Superior temporal gyrus (tissue), 1 donor: ENCODE results near the gene RAD51B.
"Not testable (repeated sequence)": the region's sequence is repeated elsewhere in the genome, so short reads cannot be mapped to it uniquely, and the experiment has no call there.

Experiments used
- DNase-seq: peaks from one replicate; pipeline ENCODE4 v3.0.0-alpha.2; 2016; ENCODE audit errors: extremely low spot score

The RAD51B gene

DNA sequence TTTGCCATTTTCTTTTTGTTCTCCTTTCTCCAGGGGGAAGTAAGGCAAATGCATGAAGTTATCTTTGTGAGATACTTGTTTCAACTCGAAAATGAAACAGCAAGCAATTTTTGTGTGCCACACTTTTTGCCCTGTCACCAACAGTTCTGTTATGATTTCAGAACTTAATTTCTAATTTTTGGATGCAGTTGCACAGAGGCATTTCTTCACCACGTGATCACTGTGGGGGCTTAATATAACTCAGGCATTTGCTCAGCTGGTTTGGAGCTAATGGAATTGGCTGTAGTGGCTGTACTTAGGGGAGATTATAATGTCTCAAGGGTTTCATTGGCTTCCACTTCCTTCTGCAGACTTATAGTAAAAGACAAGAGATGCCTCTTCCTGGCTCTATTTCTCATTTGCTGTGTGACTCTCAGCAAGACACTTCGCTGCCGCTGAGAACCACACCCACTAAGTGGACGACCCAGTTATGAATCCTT lies 452.4 kb downstream of the RAD51B start:
- DNase-seq, result no peak

DNA sequence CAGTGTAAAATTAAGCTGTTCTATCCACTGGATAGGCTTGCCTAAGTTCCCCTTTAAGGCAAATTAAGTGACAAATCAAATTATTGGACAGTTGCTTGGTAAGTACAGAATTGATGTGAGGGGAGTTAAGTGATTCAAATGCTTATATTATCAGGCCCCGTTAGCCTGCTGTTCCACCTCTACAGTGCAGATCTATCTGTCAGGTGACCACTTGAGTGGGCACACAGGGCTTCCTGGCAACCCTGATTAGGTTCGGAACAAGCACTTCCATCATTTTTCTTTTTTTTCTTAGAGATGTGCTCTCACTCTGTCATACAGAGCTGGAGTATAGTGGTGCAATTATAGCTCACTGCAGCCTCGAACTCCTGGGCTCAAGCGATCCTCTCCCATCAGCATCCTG lies 453.8 kb downstream of the RAD51B start:
- DNase-seq, result no peak

DNA sequence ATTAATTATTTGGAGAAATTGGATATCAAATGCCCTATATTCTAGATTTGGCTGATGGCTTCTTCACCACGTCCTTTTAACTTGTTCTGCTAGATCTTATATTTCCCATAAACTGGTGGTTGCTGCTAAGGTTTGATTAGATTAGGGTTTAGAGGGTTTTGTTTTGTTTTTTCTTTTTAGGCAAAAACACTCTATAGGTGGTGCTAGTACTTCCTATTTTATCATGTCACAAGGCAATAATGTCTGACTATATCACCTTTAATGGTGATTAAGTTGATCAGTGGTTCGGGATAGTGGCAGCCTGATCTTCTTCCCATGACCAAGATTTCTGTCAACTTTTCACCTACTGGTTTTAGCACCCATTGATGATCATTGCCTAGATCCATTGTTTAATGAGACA lies 455.1 kb downstream of the RAD51B start:
- no peak for DNase-seq

DNA sequence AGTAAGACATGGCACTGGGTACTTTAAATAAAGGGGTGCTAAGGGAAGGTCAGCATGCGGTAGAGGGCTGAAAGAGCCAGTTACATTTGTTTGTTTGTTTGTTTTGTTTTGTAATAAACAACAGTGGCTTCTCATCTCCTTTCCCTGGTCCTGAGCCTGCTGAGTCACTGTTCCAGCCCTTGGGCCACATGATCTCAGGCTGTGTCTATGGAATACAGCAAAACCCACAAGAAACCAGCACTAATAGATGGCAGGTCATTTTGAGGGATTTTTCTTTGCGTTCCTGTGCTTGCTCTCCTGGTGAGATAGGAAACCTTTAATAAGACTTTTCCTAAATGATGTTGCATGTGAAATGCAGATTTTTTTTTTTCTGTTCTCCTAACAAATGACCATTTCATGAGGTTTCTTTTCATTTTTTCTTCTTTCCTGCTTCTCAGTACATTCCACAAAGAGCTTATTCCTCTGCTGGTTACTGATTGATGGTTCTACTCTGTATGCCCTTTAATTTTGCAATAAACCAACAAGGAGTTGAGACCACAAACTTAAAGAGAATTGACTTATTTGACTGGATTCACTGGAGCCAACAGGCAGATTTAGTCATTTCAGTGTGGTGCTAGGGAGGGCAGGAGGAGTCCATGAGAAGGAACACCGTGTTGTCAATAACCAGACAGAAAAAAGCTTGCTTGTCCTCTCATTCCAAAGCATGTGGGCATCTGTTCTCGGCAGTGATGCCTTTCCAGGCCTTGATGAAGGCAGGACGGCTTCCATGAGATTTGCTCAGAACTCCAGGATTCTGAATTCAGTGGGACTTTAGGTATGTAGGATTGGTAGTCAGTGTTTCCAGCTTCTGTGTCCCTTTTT lies 459.2 kb downstream of the RAD51B start:
- no peak for DNase-seq

DNA sequence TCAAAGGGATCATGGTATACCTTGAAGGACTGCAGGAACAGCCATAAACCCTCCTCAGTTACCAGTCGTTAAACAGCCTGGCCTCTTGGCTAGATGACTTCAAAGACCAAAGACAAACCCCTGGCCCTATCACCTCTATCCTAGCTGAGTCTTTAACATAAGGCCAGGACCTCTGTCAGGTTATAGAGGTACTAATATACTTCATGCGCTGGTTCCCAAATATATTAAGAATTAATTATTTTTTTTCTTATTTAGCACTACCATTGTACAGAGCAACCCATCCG lies 459.8 kb downstream of the RAD51B start:
- DNase-seq, result no peak

DNA sequence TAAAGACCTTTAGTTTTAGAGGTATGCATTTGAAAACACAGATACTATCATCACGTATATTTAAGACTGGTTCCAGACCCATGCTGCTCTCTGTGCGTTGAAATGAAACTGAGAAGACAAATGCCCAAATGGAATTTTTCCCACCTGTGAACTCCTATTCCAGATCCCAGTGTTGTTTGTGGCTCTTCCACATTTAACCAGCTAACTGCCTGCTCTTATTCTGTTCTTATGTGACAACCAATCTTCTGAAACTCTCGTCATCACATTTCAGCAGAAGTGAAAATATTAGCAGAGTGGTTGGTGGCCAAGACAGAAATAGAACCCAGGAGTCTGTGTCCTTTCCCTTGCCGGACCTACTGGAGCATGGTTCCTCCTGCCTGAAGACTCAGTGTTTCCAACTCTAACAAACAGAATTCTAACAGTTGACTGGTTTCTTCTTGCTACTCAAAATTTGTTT lies 460.2 kb downstream of the RAD51B start:
- no peak for DNase-seq

DNA sequence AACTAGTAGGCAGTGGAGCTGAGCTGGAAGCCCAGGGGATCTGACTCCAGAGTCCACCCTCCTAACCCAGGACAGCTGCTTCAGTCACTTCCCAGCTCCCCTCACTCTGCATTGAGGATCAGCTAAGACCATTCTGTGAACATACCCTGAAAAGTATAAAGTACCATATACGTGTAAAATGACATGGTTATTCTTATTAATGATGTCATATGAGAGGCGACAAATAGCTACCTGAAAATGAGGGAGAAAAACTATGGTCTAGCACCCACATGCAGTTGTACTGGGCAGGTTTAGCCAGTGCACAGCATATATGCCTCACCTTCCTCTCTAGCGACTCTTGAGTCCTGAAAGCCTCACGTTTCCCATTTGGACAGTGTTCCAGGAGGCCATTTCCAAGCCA lies 461.9 kb downstream of the RAD51B start:
- no peak for DNase-seq

DNA sequence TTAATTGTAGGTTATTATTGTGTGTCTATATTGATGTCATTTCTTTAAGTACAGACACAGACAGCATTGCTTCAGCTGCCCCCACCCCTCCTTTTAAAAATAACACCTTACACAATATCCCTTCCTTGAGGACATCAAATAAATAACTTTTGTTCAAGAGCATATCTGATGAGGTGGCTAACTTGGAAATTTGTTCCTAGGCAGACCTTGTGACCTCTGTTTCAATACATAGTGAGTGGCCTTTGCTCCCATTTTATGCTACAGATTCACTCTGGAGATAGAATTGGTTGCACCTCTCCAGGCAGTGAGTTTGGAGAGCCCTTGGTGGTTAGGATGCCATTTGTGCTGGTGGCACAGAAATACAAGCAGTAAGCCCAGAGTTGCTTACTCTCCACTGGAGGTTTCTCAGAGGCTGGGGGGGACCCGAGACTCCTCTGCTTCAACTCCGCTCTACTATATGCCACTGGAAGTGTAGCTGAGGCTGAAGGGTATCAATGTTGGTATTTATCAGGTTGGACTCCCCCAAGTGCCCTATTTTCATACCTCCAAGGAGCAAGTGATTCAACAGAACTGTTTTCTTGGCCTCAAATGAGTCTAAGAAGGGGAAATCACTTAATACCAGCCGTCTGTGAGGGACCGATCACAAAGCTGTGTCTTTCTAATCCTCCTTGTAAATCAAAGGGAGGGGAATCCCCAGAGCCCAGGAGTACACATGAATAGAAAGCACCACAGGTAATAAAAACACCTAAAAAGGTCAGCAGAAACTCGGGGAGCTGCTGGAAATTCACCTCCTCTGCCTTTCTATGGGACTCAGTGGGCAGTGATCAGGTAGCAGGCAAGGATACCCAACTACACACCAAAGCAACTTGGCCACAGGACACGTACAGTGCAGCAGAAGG lies 463.1 kb downstream of the RAD51B start:
- DNase-seq, result no peak

DNA sequence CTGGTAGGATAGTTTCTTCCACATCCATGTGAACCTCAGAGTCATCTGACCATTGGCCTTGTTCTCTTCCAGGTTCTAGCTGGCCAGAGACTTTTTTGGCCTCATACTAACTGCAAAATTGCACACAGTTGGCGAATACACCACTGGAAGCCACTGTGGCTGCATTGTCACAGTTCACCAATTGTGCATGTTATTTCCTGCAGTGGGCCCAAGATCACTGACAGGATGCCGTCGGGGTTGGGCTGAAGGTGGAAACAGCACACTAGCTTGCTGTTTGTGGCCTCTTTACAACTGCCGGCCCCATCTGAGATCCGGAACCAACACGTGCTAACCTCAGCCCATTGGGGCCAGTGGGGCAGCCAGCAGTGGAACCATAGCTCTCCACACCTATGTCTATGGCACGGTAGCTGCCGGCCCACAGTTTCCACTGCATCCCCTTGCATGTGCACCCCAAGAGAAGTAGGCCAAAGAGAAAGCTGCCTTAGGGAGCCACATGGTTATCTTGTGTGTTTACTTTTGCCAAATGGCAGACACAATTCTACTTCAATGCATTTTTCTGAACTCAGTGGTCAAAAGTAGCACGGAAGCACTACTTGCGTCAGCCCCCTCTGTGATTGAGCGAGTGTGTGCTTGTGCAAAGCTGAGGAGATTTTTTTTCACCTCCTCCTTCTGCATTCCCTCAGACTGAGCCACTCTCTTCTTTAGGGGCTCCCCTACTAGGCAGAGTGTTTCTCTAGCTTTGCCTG lies 464.0 kb downstream of the RAD51B start:
- no peak for DNase-seq

DNA sequence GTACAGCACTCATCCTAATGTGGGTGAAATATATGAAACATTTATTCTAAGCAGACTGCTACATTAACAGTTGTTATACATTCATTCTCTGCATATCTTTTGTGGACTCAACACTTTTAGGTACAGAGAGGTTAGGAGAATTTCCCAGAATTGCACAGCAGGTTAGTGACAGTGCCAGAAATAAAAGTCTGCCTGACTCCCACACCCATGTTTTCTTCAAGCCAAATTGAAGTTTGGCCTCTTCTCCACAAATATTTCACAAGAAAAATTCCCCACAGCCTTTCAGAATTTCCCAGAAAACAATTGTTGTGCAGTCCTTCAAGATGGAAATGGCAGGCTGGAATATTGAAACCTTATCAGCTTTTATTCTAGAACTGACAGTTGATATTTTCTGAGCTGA lies 464.8 kb downstream of the RAD51B start:
- no peak for DNase-seq

DNA sequence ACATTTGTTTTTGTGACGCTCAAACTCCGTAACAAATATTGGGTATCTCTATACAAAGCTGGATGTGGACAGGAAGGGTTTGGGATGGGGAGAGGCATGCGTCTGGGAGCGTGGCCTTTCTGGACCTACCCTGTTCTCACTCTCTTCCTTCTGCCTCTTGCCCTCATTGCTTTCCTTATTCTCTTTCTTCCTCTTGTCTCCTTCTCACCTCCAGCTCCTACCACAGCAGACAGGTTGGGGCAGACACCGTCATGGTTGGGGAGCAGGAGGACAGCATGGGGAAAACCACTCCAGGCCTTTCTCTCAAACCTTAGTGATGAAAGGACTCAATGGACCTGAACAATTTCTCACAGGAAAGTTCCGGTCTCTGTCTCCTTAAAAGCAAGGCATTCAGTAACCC lies 465.3 kb downstream of the RAD51B start:
- DNase-seq, result no peak

DNA sequence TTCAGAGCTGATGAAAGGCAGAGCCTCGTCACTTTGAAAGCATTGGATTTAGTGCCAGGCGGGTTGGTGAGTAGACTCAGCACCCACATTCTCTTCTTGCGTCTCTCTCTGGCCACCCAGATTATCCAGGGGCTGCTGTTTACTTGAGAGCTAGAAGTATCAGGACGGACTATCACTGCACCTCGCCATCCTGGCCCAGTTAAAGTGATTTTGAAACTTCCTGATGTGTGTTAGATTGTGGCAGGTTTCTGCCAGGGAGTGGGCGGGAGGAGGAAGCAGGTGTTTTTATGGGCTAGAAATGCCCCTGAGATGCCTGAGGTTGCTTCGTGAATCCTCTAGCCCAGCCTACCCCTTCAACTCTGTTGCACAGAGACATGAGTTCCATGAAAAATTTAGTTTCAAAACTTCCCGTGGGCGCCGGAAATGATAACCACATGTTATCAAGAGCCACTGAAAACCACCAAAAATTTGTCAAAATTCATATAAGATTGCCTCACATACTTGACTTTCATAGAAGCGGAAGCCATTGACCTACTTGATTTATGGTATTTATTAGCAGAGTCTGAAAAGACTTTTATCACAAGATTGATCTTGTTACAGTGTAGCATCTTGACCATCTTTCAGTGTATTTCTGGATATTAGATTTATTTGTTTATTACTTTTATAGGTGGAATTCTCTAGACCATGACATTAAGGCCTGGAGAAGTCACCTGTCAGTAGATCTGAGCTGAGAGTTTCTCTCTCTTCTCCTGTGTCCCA lies 466.0 kb downstream of the RAD51B start:
- no peak for DNase-seq

DNA sequence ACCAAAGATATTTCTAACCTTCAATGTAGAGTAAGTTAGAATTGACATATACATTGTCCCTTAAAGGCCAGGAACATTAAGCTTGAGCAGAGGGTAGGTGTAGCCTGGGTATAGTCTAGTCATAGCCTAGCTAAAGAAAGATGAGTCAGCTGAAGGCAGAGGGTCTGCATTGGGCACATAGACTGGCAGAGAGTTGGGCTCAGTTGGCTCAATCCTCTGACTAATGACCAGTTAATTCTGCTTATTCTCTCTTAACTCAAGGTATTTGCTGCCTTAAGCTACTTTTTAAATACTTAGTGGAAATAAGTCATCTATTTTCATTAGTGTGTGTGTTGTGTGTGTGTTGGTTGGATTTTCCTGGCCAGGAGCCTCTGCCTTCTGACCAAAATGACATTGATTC lies 467.1 kb downstream of the RAD51B start:
- no peak for DNase-seq

DNA sequence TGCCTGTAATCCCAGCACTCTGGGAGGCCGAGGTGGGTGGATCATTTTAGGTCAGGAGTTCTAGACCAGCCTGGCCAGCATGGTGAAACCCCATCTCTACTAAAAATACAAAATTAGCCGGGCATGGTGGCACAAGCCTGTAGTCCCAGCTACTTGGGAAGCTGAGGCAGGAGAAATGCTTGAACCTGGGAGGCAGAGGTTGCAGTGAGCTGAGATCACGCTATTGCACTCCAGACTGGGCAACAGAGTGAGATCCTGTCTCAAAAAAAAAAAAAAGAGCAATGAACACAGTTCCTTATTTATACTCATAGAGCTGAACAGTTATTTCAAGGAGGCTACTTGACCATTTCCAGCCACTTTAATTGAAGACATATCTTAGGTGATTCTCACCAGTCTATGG lies 469.9 kb downstream of the RAD51B start:
- not testable (repeated sequence) for DNase-seq

DNA sequence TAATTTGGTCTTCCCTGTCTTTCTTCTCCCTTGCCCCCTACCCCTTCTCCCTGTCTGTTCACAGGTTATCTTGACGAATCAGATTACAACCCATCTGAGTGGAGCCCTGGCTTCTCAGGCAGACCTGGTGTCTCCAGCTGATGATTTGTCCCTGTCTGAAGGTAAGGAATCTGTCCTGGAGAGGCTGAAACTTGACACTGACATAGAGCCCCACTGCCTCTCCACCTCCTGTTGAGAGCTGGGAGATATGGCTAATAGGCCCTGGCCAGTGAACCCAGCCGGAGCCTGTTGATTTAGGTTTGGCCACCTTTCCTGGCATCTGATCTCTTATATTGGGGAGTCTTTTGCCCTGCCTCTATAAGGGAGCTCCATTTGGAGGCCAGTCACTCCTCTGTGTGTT lies 472.2 kb downstream of the RAD51B start:
- DNase-seq, result no peak

DNA sequence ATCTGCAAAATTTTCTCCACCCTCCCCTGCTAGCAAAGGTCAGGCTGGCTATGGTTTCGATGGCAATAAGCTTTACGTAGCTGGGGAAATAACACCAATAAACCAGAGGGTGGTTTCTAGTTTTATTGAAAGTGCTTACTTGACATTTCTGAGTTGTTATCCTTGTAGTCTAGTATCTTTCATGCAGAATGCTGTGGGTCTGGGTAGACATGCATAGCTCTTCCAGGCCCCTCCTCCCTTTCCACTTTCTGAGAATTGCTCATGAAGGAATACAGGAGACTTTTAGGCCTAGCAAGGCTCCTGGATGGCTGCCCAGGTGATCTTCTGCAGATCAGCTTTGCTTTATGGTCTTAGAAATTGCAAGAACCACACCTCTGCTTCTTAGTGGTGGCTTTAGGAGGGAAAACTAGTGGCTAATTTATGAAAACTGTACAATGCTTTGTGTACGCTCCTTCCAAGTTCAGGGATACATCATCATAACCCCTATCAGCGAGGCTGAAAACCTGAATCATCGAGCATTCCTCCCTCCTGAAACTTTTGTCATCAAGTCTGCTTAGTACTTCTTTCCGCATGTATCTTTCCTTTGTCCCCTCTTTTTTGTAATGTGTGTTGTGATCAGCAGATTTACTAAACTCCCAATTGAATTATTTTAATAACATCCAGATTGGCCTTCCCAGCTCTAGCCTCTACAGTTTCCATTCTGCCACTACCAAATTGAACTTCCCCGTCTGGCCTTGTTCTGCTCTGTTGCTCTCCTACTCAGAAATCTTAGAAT lies 473.0 kb downstream of the RAD51B start:
- no peak for DNase-seq

DNA sequence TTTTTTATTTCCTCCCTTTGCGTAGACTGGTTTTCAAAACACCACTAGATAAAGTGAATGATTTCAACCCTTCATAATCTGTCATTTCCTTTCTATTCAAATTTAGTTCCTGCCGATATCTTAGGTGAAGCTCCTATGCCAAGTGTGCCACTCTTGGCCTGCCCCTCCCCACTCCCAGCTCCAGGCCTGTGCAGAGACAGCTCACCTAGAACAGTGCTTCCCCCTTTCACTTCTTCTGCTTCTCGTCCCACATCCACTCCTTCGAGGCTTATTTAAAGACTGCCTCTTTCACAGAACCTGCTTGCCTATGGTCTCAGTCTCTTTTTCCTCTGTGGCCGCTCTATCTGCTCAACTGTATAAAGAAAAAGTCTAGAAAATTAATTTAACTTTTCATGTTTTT lies 473.8 kb downstream of the RAD51B start:
- no peak for DNase-seq

DNA sequence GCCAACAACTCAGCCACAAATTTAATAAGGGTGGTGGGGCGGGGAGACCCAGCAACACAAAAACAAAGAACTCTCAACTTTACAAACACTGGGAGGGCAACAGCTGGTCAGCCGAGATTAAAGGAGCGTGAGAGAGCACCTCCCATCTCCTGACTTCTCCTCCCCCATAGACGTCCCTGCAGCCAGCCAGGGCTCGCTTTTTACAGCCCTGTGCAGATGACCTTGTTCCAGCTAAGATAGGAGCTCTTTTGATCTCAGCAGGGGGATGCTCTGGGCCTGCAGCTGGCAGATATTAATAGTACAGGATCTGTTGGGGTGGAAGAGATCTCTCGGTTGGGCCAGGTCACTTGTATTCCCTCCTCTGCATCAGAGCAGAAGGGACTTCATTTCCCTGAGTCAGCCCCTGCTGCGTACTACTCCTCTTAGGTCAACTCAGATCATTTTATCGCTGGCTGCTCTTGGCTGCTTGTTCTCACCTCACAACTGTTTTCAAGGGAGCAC lies 475.8 kb downstream of the RAD51B start:
- DNase-seq, result no peak

DNA sequence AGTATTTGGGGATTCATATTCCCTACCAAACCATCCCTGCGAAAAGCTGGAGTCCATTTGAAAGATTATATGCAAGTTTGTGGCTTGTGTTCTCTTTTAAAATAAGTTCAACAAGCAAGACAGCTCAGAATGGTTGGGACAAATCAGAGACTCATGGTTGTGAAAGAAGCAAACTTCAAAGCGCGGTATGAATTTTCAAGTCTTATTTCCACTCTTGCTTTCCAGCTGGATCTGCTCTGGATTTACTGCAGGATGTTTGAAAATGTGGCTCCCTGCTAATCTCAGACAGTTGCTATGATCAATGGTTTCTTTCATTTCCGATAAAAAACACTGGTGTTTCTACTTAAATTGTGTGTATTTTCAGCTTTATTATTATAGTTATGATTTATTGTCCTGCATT lies 477.5 kb downstream of the RAD51B start:
- no peak for DNase-seq

DNA sequence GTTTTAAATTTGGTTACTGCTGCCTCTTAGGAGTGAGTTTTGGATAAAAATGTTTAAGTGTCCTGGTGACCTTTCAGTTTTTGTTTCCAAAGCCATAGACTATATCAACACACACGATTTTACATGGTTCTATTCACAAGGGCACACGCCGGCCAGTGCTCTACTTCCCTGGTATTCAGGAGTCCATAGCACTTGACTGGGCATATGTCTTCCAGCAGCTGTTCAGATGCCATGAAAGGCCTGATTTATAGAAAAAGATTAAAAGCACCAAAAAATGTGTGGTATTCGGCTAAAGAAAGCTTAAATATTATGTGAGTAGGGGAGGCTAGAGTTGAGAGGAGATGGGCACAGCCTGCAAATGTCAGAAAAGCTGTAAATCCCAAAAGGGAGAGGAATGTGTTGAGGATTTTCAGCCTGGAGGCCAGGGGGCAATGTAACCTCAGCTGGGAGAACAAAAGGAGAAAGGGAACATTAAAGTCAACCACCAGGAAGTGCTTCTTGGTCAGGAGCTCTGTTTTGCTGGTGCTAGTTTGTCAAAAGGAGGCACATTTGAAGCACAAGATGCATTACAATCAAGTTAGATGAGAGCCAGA lies 478.4 kb downstream of the RAD51B start:
- no peak for DNase-seq
